ENCODE data around the gene RTN4. TPM values are rescaled to one million over a fixed set of nuclear protein-coding genes. Genes with fewer than 3 reads are reported as not detected.

Gene RTN4
- polyA plus RNA-seq, 3 donors, result 111 to 163 (median 158) TPM

- Histone ChIP-seq H3K4me1 (ENCODE audit: control insufficient read depth in 1 of 2, insufficient read depth in 2 of 2, low read length in 2 of 2) (peaks cover 18 to 26% of the 10 kb centered on the region in 2 donors), H3K9ac (ENCODE audit: insufficient read depth, low read length, poor library complexity, severe bottlenecking) (no peak overlapping the region), H3K36me3 (replicated peaks in 1 of 2; ENCODE audit: control insufficient read depth in 1 of 2, insufficient read depth in 2 of 2, low read length in 2 of 2) (no peaks in the 10 kb centered on the region), H4K20me1 (ENCODE audit: insufficient read depth, low read length) (peaks cover 99% of the 10 kb centered on the region), H3K9me3 (replicated peaks in 1 of 2; ENCODE audit: control insufficient read depth in 1 of 2, insufficient read depth in 1 of 2, low read length in 2 of 2) (no peaks in the 10 kb centered on the region), H3K27me3 (ENCODE audit: control insufficient read depth in 2 of 2, insufficient read depth in 2 of 2, low read length in 2 of 2) (no peaks in the 10 kb centered on the region), H3K79me2 (ENCODE audit: insufficient read depth, low read length) (peaks cover 100% of the 10 kb centered on the region), H2AFZ (ENCODE audit: insufficient read depth, low read depth, low read length, poor library complexity, severe bottlenecking) (no peak overlapping the region), H3K27ac (ENCODE audit: low read depth in 1 of 2, low read length in 2 of 2) (peak overlapping the region in 1 of 2 donors; percentile 58), H3K4me3 (replicated peaks in 1 of 3; ENCODE audit: low read depth in 2 of 3, low read length in 3 of 3) (no peak overlapping the region), H3K4me2 (replicated peaks; ENCODE audit: extremely low read depth, low read length, poor library complexity, severe bottlenecking) (peak overlapping the region; percentile 8)
- Mint-ChIP-seq H3K9me3 (no peaks in the 10 kb centered on the region), H3K27ac (peak overlapping the region in 4 of 7 donors; percentile 8 to 53 (median 31)), H3K4me1 (peaks cover 61% of the 10 kb centered on the region), H3K4me3 (no peak overlapping the region), H3K27me3 (ENCODE audit: low read depth in 3 of 3) (peaks cover 0 to 3% (median 0%) of the 10 kb centered on the region in 3 donors), H3K36me3 (no peaks in the 10 kb centered on the region)
- no peak for TF ChIP-seq CTCF (IDR thresholded peaks at IDR 0.05)
- DNase-seq, result peak; percentile 16 to 51 (median 23)
- intact Hi-C loops (cut with micrococcal nuclease), result no loop called here
- 81% methylated on average over 3 of the region's 4 CpGs for WGBS (ENCODE audit: insufficient coverage)
Measured at GRCh38 chr2:55000341-55000740, 49.9 kb downstream of the RTN4 start.

DNA sequence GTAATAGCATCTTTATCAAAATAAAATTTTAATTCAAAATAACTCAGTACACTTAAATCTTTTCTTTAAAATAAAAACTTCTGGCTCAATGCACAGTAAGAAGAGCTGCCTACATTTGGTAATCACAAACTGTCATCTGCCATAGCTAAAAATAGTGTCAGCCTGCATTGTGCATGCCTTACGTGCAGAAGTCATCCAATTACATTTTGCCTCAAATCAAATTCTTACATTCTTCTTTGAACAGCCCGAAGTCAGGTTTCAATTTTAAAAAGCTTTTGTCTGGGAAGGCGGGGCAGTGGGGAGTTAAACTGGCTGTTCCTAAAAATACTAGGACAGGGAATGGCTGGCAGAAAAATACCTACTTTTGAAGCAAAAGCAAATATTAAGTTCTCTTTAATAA is 51.1 kb downstream of the RTN4 start:
- no peak for TF ChIP-seq CTCF (IDR thresholded peaks at IDR 0.05)
- H3K4me1 Mint-ChIP-seq, result peaks cover 58% of the 10 kb centered on the region
- WGBS (ENCODE audit: insufficient coverage), result no CpG with 5 or more reads among the region's 3 CpGs
- peaks cover 100% of the 10 kb centered on the region for H3K79me2 ChIP-seq (ENCODE audit: insufficient read depth, low read length)
- no peak overlapping the region for H2AFZ ChIP-seq (ENCODE audit: insufficient read depth, low read depth, low read length, poor library complexity, severe bottlenecking)
- intact Hi-C loops (cut with micrococcal nuclease), result no loop called here
- no peaks in the 10 kb centered on the region for H3K9me3 Mint-ChIP-seq
- DNase-seq, result no peak
- no peak overlapping the region for H3K9ac ChIP-seq (ENCODE audit: insufficient read depth, low read length, poor library complexity, severe bottlenecking)
- peaks cover 0 to 3% (median 0%) of the 10 kb centered on the region in 3 donors for H3K27me3 Mint-ChIP-seq (ENCODE audit: low read depth in 3 of 3)
- peak overlapping the region in 5 of 7 donors; percentile 25 to 50 (median 37) for H3K27ac Mint-ChIP-seq
- H3K9me3 ChIP-seq (replicated peaks in 1 of 2; ENCODE audit: control insufficient read depth in 1 of 2, insufficient read depth in 1 of 2, low read length in 2 of 2), result no peaks in the 10 kb centered on the region
- H3K4me3 Mint-ChIP-seq, result no peak overlapping the region
- peak overlapping the region in 1 of 2 donors; percentile 57 for H3K27ac ChIP-seq (ENCODE audit: low read depth in 1 of 2, low read length in 2 of 2)
- no peaks in the 10 kb centered on the region for H3K36me3 ChIP-seq (replicated peaks in 1 of 2; ENCODE audit: control insufficient read depth in 1 of 2, insufficient read depth in 2 of 2, low read length in 2 of 2)
- H3K4me3 ChIP-seq (replicated peaks in 1 of 3; ENCODE audit: low read depth in 2 of 3, low read length in 3 of 3), result no peak overlapping the region
- peaks cover 18 to 26% of the 10 kb centered on the region in 2 donors for H3K4me1 ChIP-seq (ENCODE audit: control insufficient read depth in 1 of 2, insufficient read depth in 2 of 2, low read length in 2 of 2)
- H4K20me1 ChIP-seq (ENCODE audit: insufficient read depth, low read length), result peaks cover 99% of the 10 kb centered on the region
- H3K4me2 ChIP-seq (replicated peaks; ENCODE audit: extremely low read depth, low read length, poor library complexity, severe bottlenecking), result peak overlapping the region; percentile 5
- no peaks in the 10 kb centered on the region for H3K27me3 ChIP-seq (ENCODE audit: control insufficient read depth in 2 of 2, insufficient read depth in 2 of 2, low read length in 2 of 2)
- H3K36me3 Mint-ChIP-seq, result no peaks in the 10 kb centered on the region
